Stimulated activated CD8-positive, alpha-beta memory T cell treated with anti-CD3 and anti-CD28 coated beads, Interleukin-7, amount 100 ng/mL, for 4 hours (primary cell): ENCODE results near the gene TRIP12.
"Not testable (repeated sequence)": the region's sequence is repeated elsewhere in the genome, so short reads cannot be mapped to it uniquely, and the experiment has no call there.

Experiments used
- DNase-seq, 2 donors: peaks; one replicate each; pipeline ENCODE4 v3.0.0-alpha.2; 2020; ENCODE audit warnings: low read depth in 2 of 2

The TRIP12 gene

GRCh38 chr2:229774237-229774636 lies 147.6 kb downstream of the TRIP12 start:
- no peak for DNase-seq

- no peak for DNase-seq
These were observed 153.6 kb downstream of the TRIP12 start for GRCh38 chr2:229768235-229768634.

- no peak for DNase-seq
These were observed 156.1 kb downstream of the TRIP12 start for GRCh38 chr2:229765721-229766120.

- no peak for DNase-seq
These were observed 160.1 kb downstream of the TRIP12 start for GRCh38 chr2:229761663-229762062.

- DNase-seq: not testable (repeated sequence)
These were observed 164.3 kb downstream of the TRIP12 start for GRCh38 chr2:229757462-229757861.

- DNase-seq: no peak
These were observed 168.7 kb downstream of the TRIP12 start for GRCh38 chr2:229752970-229753729.

GRCh38 chr2:229749779-229750178 lies 172.0 kb downstream of the TRIP12 start:
- no peak for DNase-seq

- DNase-seq: no peak
These were observed 172.9 kb downstream of the TRIP12 start for GRCh38 chr2:229748950-229749349.

GRCh38 chr2:229742691-229743090 lies 179.1 kb downstream of the TRIP12 start:
- not testable (repeated sequence) for DNase-seq

GRCh38 chr2:229740279-229740678 lies 181.5 kb downstream of the TRIP12 start:
- no peak for DNase-seq

GRCh38 chr2:229738024-229738625 lies 183.7 kb downstream of the TRIP12 start:
- DNase-seq: no peak

GRCh38 chr2:229734410-229734809 lies 187.4 kb downstream of the TRIP12 start:
- no peak for DNase-seq

GRCh38 chr2:229733611-229734245 lies 188.1 kb downstream of the TRIP12 start:
- DNase-seq: no peak

- no peak for DNase-seq
These were observed 188.9 kb downstream of the TRIP12 start for GRCh38 chr2:229732897-229733296.

GRCh38 chr2:229731916-229732315 lies 189.9 kb downstream of the TRIP12 start:
- DNase-seq: no peak

GRCh38 chr2:229731363-229731762 lies 190.4 kb downstream of the TRIP12 start:
- no peak for DNase-seq

- no peak for DNase-seq
These were observed 193.4 kb downstream of the TRIP12 start for GRCh38 chr2:229728370-229728769.

- no peak for DNase-seq
These were observed 195.2 kb downstream of the TRIP12 start for GRCh38 chr2:229726643-229727042.

GRCh38 chr2:229725716-229726574 lies 195.9 kb downstream of the TRIP12 start:
- no peak for DNase-seq

- not testable (repeated sequence) for DNase-seq
These were observed 198.6 kb downstream of the TRIP12 start for GRCh38 chr2:229723192-229723591.

GRCh38 chr2:229719926-229720647 lies 201.7 kb downstream of the TRIP12 start:
- DNase-seq: no peak
